NCI-H146 treated with DMSO at 0.1 percent for 48 hours (cell line): ENCODE data around the gene BASP1.

ENCODE experiments used
- DNase-seq: peaks from one replicate; lab custom pipeline; 2025; ENCODE audit not compliant: unreplicated experiment; lab: John Stamatoyannopoulos, UW

BASP1 gene

DNA sequence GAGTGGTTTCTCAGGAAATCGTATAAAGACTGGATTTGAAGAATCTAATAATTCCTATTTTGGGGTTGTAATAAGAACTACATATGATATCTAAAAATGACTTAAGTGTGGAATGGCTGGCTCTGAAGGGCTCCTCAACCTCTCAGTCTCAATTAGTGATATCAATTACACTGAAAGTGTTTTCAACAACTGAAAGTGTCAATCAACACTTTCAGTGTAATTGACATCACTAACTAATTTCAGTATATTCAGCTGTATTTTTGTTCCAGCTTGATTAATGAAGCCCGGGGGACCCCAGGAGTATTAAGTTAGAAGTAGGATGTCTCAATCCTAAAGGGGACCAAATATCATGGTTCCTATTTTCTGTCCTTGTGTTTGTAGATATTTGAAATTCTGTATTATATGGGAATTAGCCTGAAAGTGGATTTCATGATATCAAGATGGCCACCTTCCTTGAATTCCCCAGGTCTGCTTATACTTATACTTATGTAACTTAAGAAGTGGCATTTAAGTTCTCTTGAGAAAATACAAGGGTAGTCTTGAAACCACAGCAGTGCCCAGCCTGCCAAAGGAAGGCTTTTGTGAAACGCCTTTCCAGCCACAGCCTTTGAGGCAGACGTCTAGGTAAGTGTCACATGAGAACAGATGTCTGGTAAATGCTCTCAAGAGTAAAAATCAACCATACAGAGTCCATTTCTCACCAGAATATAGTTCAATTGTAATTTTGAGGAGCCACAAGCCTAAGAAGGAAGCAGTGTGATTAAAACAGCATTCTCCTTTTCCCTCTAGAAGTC is 4.6 kb downstream of the BASP1 start:
- DNase-seq: no peak

DNA sequence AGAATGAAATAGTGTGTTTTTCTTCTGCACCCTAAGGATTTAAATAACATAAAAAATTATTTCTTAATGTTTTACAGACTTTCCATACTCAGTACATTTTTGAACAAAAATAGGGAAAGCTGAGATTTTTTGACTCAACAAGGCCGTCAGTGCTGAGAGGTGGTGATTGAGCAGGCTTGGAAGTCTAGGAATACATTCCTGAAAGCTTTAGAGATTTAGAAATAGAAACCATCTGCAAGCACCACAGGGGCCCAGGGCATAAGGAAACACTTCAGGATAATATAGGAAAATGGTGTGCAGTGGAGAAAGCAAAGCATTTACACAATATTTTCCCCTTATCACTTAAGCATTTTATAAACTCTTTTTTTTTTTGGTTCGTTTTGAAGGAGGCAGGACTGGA is 5.2 kb downstream of the BASP1 start:
- no peak for DNase-seq

- DNase-seq: no peak
Measured at GRCh38 chr5:17223367-17224185, 6.1 kb downstream of the BASP1 start.

DNA sequence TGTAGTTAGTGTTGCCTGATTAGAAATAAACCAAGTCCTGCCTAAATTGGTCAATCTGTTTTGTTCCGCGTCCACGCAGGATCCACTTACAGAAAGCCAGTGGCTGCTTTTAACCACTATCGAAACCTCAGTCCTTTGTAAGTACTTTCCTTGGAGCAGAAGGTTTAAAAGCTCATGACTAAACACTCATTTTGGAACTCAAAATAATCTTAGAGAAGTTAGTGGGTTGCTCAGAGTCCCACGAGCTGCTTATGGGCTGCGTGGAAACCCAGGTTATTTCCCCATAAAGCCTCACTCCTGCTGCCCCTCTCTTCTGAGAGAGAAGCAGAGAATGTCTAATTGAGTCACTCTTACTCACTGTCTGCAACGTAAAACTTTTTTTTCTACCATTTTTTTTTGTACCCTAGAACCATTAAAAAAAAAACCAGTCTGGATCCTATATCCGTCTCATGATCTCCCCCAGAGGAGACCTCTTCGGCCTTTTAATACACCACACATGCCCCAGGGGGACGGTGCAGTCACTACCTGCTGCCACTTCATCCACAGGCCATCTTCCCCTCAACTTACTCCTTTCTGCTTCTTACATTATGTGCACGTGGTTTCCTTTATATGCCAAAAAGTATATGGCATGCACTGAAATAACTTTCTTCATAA is 7.6 kb downstream of the BASP1 start:
- DNase-seq: no peak

- no peak for DNase-seq
Measured at GRCh38 chr5:17225520-17225919, 8.1 kb downstream of the BASP1 start.

DNA sequence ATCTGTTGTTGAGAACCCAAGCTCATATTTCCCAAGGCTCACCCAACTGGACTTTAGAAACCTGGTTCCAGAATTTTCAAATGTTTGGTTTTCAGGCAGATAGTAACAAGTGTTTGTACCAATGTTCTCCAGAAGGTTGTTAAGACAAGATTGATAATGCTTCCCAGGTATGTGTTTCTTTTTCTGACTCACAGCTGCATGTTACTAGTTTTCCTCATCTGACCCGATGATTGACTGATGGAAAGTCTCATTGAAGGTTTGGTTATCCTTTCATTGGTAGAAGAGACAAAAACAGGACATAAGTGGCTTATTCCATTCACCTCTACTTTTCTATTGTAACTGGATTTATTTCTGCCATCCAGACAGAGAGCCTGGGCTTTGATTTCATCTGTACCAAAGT is 10.4 kb downstream of the BASP1 start:
- no peak for DNase-seq

- no peak for DNase-seq
Measured at GRCh38 chr5:17228821-17229291, 11.4 kb downstream of the BASP1 start.

DNA sequence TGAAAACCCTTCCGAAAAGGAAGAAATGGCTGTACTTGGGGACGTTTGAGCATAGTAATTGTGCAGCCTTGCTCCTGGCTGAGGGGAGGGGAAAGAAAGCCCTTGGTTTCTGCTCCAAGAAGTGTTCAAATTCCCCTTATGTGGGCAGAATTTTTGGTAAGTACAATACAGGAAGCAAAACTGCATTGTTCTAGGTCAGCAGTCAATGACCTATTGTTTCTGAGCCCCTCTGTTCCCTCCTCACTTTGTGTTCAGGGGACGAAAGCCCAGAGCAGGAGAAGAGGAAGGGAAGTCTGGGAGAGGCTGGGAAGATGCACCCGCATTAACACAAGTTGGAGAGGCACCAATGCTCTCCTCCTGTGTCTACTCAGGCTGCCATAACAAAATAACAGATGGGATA is 11.9 kb downstream of the BASP1 start:
- DNase-seq: no peak

- no peak for DNase-seq
Measured at GRCh38 chr5:17230191-17230590, 12.8 kb downstream of the BASP1 start.

DNA sequence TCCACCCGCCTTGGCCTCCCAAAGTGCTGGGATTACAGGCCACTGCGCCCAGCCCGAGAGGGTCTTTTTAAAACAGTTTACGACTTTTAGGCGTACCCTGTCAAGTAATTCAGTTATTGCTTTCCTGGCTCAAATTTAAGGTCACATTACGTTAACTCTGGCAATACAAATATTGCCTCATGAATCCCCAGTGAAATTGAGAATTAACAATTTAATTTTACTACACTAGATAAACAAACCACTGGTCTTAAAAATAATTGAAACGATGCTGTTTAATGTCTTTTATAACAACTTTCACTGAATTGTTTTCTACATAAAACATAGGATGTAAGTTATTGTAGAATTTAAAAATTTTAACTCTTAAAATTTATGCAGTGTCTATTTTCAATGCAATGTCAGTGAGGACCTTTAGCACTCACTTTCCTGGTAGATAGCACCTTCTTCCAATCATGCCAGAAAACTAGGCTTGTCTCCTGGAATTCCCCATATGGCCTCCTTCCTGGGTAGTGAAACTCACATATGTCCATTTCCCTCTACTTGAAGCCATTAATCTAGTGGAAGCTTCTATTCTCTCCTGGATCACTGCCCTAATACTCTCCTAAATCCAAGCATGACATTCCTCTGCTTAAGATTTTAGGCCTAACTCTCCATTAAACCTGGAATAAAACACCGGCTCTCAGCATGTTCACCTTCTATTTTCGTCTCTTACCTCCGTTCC is 13.5 kb downstream of the BASP1 start:
- no peak for DNase-seq

GRCh38 chr5:17232405-17232804 is 15.0 kb downstream of the BASP1 start:
- DNase-seq: no peak

GRCh38 chr5:17233488-17233887 is 16.1 kb downstream of the BASP1 start:
- no peak for DNase-seq

- no peak for DNase-seq
Measured at GRCh38 chr5:17234374-17234773, 16.9 kb downstream of the BASP1 start.

DNA sequence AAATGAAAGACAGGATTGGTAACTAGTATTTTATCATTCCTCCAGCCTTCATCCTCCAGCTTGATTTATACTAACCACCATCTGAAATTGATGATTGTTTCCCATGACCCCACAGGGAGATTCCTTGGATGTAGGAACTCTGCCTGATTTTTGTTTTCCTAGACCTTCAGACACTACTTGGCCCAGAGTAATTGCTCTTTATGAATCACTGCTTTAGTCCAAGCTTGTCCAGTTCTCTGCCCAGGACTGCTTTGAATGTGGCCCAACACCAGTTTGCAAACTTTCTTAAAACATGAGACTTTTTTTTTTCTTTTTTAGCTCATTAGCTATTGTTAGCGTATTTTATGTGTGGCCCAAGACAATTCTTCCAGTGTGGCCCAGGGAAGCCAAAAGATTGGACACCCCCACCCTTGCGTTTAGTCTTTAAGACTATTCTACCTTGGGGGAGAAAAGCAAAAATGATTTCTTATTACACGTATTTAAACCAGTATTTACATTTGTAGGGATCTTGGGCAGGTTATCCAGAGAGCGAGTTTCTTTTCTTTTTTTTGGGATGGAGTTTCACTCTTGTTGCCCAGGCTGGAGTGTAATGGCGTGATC is 18.4 kb downstream of the BASP1 start:
- no peak for DNase-seq

DNA sequence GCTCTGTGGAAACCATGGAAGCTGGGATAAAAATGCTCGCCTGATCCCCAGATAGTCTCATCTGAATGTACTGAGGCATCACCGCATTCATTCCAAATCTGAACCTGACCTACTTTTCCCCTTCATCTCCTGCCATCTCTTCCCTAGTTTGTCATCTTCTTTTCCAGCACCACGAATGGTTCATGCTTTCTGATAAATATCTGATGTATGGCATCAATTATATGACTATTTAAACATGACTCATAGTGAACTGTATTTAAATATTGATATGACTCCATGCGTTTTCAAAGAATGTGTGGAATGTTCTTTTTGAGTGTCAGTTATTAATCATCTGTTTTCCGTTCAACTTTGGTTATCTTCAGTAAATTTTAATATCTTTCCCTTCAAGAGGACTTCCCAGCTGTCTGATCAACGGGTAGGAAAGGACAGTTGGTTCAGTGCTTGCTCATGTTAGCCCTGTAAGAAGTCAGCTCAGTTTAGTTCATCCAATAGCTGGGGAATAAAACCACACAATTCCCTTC is 21.1 kb downstream of the BASP1 start:
- DNase-seq: no peak

DNA sequence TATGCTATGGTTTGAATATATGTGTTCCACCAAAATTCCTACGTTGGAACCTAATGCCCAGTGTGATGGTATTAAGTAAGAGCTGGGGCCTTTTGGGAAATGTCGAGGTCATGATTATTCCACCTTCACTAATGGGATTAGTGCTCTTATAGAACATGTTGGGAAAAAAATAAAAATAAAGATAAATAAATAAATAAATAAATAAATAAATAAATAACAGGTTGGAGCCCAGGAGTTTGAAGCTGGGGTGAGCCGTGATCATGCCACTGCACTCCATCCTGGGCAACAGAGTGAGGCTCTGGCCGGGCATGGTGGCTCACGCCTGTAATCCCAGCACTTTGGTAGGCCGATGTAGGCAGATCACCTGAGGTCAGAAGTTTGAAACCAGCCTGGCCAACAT is 22.5 kb downstream of the BASP1 start:
- DNase-seq: no peak

GRCh38 chr5:17240487-17240886 is 23.1 kb downstream of the BASP1 start:
- no peak for DNase-seq

- DNase-seq: no peak
Measured at GRCh38 chr5:17241635-17242034, 24.2 kb downstream of the BASP1 start.

- DNase-seq: no peak
Measured at GRCh38 chr5:17243287-17244063, 26.0 kb downstream of the BASP1 start.
